Gastroesophageal sphincter (tissue), 3 donors: ENCODE data around the gene CCDC93.

Experiments used
- EP300 ChIP-seq: sonication (generic); formaldehyde crosslinking; IDR thresholded peaks from one replicate; pipeline ENCODE4 v1.6.1; 2017; ENCODE audit warnings: antibody characterized with exemption, mild to moderate bottlenecking
- POLR2A ChIP-seq, 2 donors: fragments of 450-650 bp; IDR thresholded peaks; one replicate each; pipeline ENCODE4 v1.6.1; 2017; ENCODE audit warnings: antibody characterized with exemption in 2 of 2, mild to moderate bottlenecking in 2 of 2, moderate library complexity in 1 of 2
- POLR2AphosphoS5 ChIP-seq: sonication (generic); formaldehyde crosslinking; IDR thresholded peaks from one replicate; pipeline ENCODE4 v1.6.1; 2017; ENCODE audit warnings: antibody characterized with exemption
- TF ChIP-seq, protein P1 (sequence below), 4 experiments: fragments of 200-600 bp in 2 of 4; fragments of 450-650 bp in 2 of 4; sonication (generic) in 1 of 4; IDR thresholded peaks; one replicate each; pipeline ENCODE4 v1.5.1; 2017 to 2019; ENCODE audit warnings: antibody characterized with exemption in 4 of 4, mild to moderate bottlenecking in 2 of 4, moderate library complexity in 2 of 4

DNA sequence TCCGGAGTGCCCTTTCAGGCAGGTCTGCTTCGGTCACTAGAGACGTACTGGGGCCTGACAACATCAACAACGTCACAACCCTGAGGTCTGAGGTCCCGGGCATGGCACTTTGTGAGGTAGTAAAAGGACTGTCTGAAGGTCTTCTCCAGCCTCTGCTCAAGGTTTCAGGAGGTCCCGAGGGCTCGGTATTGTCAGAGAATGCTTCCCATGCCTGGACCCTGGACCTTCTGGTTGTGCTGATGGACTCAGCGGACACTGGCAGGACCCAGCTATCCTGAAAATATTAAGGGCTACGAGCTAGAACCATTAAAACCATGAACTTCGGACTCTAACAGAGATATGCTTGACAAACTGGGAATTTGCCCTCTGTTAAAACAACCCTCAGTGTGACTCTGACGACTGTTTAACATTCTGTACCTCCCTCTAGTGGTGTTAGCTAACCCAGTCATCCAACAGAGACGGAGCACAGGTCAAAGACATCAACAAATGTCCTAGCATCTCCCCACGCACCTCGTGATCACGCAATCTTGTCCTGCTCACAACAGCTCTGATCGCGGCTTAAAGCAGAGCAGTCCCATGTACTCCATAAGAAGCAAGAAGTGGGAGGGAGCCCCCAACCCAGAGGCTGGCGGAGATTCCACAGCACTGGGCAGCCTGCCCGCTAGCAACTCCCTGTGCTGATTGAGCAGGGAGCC is 96.5 kb downstream of the CCDC93 start:
- TF ChIP-seq, protein P1, sequence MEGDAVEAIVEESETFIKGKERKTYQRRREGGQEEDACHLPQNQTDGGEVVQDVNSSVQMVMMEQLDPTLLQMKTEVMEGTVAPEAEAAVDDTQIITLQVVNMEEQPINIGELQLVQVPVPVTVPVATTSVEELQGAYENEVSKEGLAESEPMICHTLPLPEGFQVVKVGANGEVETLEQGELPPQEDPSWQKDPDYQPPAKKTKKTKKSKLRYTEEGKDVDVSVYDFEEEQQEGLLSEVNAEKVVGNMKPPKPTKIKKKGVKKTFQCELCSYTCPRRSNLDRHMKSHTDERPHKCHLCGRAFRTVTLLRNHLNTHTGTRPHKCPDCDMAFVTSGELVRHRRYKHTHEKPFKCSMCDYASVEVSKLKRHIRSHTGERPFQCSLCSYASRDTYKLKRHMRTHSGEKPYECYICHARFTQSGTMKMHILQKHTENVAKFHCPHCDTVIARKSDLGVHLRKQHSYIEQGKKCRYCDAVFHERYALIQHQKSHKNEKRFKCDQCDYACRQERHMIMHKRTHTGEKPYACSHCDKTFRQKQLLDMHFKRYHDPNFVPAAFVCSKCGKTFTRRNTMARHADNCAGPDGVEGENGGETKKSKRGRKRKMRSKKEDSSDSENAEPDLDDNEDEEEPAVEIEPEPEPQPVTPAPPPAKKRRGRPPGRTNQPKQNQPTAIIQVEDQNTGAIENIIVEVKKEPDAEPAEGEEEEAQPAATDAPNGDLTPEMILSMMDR (IDR thresholded peaks at IDR 0.05), result no peak
- TF ChIP-seq POLR2AphosphoS5 (no peak), POLR2A (IDR thresholded peaks at IDR 0.05) (no peak), EP300 (no peak)
